Pons (tissue), 1 donor: Measurements from ENCODE around the gene MBD3L2.
"Not testable (repeated sequence)": the region's sequence is repeated elsewhere in the genome, so short reads cannot be mapped to it uniquely, and the experiment has no call there.

ENCODE experiments used
- DNase-seq: peaks from one replicate; pipeline ENCODE4 v3.0.0-alpha.2; 2016; ENCODE audit warnings: low spot score

MBD3L2 gene

DNA sequence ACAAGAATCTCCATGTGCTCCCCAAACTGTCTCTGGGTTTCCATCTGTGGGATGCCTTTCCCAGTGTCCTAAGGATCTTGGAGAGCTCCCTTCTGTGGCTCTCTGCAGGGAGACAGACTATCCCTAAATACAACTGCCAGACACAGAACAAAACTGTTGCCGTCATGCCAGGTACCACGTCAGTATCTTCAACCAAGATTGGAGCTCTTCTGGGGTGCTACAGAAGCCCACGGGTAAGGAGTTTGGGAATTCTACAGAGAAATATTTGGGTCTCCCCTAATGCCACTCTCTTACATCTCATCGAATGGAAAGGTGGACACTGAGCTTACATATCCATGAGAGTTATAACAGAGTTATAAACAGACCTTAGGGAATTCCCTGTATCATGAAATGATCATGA lies 14.2 kb downstream of the MBD3L2 start:
- no peak for DNase-seq

DNA sequence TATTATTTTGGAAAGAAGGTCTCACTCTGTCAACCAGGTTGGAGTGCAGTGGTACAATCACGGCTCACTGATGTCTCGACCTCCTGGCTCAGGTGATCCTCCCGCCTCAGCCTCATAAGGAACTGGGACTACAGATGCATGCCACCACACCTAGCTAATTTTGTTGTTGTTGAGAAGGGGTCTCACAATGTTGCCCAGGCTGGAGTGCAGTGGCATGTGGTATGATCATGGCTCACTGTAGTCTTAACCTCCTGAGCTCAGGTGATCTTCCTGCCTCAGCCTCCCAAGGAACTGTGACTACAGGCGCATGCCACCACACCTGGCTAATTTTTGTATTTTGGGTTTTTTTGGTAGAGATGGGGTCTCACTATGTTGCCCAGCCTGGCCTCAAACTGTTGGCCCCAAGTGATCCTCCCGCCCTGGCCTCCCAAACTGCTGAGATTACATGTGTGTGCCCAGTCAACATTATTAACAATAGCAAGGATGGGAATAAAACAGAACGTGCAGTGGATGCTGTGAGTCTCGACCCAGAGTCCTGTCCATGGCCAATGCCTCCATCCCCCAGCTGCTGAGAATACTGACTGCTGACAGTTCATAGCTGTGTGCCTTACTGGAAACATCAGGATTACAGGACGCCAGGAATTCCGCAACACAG lies 14.8 kb downstream of the MBD3L2 start:
- no peak for DNase-seq

DNA sequence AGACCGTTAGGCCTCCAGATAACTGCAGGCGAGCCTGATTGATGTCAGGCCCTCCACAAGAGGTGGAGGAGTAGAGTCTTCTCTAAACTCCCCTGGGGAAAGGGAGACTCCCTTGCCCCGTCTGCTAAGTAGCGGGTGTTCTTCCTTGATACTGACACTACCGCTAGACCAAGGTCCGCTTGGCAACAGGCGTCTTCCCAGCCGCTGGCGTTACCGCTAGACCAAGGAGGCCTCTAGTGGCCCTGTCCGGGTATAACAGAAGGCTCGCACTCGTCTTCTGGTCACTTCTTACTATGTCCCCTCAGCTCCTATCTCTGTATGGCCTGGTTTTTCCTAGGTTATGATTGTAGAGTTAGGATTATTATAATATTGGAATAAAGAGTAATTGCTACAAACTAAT lies 18.0 kb downstream of the MBD3L2 start:
- not testable (repeated sequence) for DNase-seq

DNA sequence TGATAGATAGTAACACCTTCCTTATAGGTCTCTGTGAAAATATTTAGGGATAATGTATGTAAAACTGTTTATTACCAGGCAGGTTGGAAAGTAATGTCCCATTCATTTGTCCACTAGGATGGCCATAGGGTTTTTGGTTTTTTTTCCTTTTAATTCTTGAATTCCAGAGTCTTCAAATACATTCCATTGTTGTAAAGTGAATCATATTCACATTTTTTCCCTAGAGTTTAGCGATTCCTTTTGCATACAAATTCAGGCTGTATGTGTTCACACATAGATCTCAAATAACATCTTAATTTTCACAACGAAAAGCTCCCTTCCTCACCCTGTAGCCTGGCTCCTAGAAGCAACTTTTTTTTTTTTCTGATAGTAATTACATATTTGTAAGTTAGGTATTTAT lies 18.6 kb downstream of the MBD3L2 start:
- no peak for DNase-seq

DNA sequence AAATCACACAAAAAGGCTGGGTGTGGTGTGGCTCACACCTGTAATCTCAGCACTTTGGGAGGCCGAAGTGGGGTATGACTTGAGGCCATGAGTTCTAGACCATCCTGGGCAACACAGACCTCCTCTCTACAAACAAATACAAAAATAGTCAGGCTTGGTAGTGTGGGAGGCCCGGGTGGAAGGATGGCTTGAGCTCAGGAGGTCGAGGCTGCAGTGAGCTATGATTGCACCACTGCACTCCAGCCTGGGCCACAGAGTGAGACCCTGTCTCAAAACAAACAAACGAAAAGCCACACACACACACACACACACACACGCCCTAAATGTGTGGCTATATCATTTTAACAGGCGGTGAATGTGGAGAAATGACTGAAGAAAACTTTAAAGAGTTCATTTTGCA lies 19.5 kb downstream of the MBD3L2 start:
- no peak for DNase-seq

DNA sequence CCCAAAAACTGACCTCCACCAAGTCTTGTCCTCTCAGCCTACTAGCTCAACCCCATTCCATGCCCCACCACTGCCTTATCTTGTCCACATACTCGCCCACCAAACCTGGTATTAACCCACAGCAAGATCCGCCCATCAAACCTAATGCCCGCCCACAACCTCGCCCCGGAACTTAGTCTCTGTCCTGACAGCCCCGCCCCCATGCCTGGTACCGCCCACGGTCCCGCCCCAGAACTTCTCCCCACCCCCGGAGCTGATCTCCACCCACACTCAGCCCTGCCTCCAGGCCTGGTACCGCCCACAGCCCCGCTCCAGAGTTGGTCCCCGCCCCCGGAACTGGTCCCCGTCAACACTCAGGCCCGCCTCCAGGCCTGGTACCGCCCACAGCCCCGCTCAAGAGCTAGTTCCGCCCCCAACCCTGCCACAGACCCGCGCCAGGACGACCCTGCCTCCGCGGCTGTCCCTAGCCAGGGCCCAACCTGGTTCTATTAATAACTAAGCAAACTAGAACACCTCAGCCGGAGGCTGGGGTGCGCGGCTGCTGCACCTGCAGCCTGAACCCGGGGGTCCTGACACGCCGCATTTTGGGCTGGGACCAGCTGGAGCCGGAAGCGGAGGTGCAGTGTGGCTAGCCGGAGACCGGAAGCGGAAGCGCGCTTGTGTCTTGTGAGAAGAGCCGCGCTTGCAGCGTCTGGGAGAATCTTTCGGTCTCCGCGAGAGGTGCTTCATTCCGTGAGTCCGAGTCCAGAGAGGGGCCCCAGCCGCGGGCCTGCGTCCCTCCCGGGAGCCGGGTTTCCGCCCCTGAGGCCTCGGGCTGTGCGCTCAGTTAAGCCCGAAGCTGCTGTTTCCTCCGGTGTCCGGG lies 20.2 kb downstream of the MBD3L2 start, which contains the start of gene ZNF557:
ZNF557 (plus strand) TSS at position 662 of the 862 bp plus-strand sequence. CDS start 5,372 bp downstream, outside the sequence.
- DNase-seq: peak; percentile 95

DNA sequence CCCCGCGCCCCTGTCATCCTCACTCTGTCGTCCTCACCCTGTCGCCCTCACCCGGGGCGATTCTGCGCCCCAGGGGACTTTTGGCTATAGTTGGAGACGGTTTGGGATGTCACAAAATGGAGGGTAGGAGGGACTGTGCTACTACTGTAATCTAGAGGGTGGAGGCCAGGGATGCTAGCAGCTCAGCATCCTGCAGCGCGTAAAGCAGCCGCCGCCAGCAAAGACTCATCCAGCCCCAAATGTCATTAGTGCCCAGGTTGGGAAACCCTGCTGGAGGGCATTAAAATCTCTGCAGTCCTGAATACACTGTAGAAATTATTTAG lies 20.7 kb downstream of the MBD3L2 start:
- DNase-seq: peak; percentile 8

DNA sequence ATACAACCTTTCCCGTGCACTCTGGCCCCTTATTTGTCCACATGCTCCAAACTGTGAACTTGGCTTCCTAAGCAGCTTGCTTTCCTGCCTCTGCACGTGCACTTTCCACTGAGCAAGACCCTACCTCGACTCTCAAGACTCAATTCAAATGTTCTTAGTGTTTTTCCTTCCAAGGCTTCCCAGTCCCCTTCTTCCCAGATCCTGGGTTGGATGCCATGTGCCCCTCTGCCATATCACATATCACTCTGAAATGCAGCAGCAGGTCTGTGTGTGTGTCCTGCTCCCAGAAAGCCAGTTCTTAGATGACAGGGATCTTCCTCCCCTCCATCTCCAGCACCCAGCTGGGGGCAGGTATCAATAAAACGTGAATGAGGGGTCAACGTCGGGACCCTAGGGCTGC lies 23.4 kb downstream of the MBD3L2 start:
- no peak for DNase-seq

DNA sequence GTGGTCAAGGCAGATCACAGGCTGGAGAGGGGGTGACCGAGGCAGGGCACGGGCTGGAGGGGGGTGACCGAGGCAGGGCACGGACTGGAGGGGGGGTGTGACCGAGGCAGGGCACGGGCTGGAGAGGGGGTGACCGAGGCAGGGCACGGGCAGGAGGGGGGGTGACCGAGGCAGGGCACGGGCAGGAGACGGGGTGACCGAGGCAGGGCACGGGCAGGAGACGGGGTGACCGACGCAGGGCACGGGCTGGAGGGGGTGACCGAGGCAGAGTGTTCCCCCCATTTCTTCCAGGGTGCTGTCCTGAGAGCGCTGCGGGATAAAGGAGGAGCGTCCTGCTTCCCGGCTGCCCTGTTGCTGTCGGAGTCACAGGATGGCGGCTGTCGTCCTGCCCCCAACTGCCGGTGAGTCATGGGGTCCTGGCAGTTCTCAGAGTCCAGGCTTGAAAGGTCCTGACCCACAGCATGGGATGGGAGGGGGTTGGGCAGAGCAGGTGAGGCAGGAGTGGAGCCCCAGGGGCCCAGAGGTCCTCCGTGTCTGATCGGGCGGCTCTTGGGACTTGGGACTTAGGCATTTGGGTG lies 25.7 kb downstream of the MBD3L2 start:
- no peak for DNase-seq

DNA sequence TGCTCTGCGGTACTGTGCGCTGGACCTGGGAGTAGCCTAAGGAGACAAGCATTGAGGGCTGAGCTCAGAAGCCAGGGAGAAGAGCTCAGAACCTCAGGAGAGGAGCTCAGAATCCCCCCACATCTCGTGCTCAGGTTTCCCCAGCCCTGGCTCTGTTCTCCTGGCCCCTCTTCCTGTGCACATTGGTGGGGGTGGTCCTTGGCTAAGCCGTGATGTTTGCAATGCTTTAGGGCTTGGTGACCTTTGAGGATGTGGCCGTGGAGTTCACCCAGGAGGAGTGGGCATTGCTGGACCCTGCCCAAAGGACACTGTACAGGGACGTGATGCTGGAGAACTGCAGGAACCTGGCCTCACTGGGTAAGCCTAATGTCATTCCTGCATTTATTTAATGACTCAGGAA lies 27.0 kb downstream of the MBD3L2 start:
- no peak for DNase-seq

DNA sequence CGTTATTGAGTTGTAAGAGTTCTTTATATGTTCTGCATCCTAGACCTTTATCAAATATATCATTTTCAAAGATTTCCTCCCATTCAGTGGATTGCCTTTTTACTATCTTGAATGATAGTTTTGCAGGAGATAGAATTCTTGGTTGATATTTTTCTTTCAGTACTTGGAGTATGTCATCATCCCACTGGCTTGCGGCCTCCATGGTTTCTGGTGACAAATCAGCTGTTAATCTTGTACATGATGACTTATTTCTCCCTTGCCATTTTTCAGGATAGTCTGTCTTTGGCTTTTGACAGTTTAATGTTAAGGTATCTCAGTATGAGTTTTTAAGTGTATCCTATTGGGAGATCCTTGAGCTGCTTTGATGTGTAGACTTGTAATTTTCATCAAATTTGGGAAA lies 28.9 kb downstream of the MBD3L2 start:
- DNase-seq: no peak

DNA sequence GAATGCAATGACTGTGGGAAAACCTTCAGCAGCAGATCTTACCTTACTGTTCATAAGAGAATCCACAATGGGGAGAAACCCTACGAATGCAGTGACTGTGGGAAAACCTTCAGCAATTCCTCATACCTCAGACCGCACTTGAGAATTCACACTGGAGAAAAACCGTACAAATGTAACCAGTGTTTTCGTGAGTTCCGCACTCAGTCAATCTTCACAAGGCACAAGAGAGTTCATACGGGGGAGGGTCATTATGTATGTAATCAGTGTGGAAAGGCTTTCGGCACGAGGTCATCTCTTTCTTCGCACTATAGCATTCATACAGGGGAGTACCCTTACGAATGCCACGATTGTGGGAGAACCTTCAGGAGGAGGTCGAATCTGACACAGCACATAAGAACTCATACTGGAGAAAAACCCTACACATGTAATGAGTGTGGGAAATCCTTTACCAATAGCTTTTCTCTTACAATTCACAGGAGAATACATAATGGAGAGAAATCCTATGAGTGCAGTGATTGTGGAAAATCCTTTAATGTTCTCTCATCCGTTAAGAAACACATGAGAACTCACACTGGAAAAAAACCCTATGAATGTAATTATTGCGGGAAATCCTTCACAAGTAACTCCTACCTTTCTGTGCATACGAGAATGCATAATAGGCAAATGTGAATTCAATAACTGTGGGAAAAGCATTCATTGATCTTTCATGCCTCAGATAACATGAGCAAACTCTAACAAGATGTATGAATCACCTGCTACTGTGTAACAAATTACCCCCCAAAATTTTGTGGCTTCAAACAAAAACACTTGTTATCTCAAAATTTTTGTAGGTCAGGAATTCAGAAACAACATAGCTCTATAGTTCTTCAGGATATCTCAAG lies 34.2 kb downstream of the MBD3L2 start:
- no peak for DNase-seq

DNA sequence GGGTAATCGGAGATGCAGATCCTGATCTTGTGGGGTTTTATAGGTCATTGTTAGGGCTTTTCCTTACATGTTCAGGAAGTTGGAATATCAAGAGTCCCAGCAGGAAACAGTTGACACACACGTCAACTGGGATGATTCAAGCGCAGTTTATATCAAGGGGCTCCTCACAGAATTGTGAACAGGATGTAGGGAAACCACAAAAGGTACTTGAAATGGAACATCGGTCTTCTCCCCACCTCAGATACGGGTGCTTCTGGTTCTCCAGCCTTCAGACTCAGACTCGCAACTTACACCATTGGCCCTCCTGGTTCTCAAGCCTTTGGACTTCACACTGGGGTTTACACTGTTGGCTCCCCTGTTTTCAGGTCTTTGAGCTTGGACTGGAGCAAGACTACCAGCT lies 39.9 kb downstream of the MBD3L2 start:
- DNase-seq: no peak

DNA sequence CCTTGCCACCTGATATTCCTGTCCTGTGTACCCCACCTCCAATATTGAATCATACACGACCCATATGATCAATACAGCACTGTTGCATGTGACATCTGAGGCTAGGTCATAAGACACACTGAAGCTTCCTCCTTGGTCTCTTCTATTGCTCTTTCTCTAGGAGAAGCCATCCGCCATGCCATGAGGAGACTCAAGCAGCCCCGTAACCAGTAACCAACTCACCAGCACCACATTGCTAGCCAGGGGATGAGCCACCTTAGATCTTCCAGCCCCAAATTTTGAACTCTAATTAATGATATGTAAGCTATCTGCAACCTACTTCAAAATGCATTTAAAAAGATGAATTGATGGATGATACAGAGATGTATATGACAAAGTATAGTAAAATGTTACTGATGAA lies 49.0 kb downstream of the MBD3L2 start:
- DNase-seq: no peak

DNA sequence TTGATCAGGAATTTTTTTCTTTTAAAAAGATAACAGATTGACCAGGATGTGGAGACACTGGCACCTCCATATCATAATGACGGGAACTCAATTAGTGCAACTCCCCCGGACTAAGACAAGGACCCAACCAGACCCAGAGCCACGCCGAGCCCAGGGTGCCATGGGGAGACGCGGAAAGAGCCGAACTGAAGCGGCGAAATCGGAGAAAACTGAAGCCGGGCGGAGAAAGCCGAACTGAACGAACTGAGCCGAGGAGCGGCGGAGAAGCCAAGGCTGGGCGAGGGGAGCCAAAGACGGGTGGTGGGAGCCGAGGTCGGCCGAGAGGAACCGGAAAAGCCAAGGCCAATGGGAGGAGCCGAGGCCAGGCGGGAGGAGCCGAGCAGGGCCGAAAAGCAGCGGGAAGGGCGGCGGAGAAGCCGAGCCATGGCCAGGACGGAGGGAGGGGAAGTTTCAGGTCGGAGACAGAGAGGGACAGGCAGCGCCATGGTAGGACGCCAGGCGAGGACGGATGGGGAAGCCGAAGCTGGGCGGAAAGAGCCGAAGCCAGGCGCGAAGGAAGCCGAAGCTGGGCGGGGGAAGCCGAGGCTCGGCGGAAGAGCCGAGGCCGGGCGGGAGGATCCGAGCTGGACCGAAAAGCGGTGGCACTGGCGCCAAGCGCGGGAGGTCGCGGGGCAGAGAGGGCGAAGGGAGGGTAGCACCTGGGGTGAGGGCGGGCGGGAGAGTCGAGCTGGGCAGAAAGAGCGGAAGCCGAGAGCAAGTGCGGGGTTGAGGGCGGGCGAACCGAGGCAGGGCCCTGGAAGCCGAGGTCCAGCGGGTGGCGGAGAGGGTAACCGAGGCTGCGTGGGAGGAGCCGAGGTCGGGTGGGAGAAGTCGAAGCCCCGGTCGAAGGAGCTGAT lies 49.8 kb downstream of the MBD3L2 start:
- DNase-seq: peak; percentile 88

DNA sequence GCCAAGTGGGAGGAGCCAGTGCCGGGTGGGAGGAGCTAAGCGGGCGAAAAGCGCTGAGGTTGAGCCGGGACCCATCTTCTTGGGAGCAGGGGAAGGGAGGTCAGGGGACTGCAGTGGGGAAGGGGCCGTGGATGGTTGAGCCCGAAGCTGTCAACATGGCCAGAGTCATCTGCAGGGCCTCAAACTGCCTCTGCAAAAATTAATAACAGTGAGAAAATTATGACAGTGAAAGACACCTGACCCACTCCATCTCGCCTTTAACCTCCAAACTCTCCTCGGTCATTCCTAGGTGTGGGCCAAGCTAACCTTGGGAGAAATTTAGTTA lies 50.4 kb downstream of the MBD3L2 start:
- no peak for DNase-seq
